PC-3 (cell line): ENCODE results near the gene TNFRSF12A. TPM values are rescaled to one million over a fixed set of nuclear protein-coding genes. Genes with fewer than 3 reads are reported as not detected.

Experiments
- ATAC-seq: fragments of 200-7000 bp; cut with Tn5 transposase; 2 replicates; pipeline ENCODE4 v1.9.1; 2020; ENCODE audit warnings: mild to moderate bottlenecking, moderate library complexity
- BruUV-seq: library from RNA; stranded (reverse); fragments of 400-500 nt; replicated peaks from 2 replicates; lab custom pipeline; 2021; lab: Mats Ljungman, UMichigan
- CTCF ChIA-PET: fragments of 300-600 bp; sonication (Branson Sonifier 250); formaldehyde crosslinking; loops from one replicate; lab custom pipeline; 2022; ENCODE audit warnings: antibody characterized with exemption; lab: Charles Lee
- POLR2A ChIA-PET: fragments of 300-600 bp; sonication (Branson Sonifier 250); formaldehyde crosslinking; loops from one replicate; lab custom pipeline; 2022; ENCODE audit warnings: antibody characterized with exemption; ENCODE audit not compliant: unreplicated experiment; lab: Charles Lee
- DNase-seq: peaks from one replicate; pipeline ENCODE4 v3.0.0-alpha.2; 2015
- H2AFZ ChIP-seq: fragments of 300-600 bp; sonication (generic); 2 replicates; pipeline ENCODE4 v1.6.0; 2016; ENCODE audit warnings: antibody characterized with exemption, low read length
- H3F3A ChIP-seq: fragments of 300-600 bp; sonication (generic); one replicate; pipeline ENCODE4 v1.6.0; 2017; ENCODE audit warnings: antibody characterized with exemption, low read length, control low read depth, mild to moderate bottlenecking; ENCODE audit not compliant: unreplicated experiment
- H3K27ac ChIP-seq: fragments of 300-600 bp; sonication (generic); 2 replicates; pipeline ENCODE4 v1.5.1; 2016; ENCODE audit warnings: mild to moderate bottlenecking, low read length
- H3K27me3 ChIP-seq: fragments of 300-600 bp; sonication (generic); 2 replicates; pipeline ENCODE4 v1.6.1; 2016; ENCODE audit warnings: low read length, mixed read lengths
- H3K36me3 ChIP-seq: fragments of 300-600 bp; sonication (generic); 2 replicates; pipeline ENCODE4 v1.6.1; 2016; ENCODE audit warnings: low read depth, mixed run types, low read length, mixed read lengths
- H3K4me1 ChIP-seq: fragments of 300-600 bp; sonication (generic); 2 replicates; pipeline ENCODE4 v1.5.1; 2016; ENCODE audit warnings: low read length; ENCODE audit not compliant: insufficient read depth
- H3K4me2 ChIP-seq: fragments of 300-600 bp; sonication (generic); 2 replicates; pipeline ENCODE4 v1.6.0; 2016; ENCODE audit warnings: low read length
- H3K4me3 ChIP-seq: fragments of 300-600 bp; sonication (generic); 2 replicates; pipeline ENCODE4 v1.5.1; 2016; ENCODE audit warnings: mild to moderate bottlenecking, low read length, mixed read lengths
- H3K79me2 ChIP-seq: fragments of 300-600 bp; sonication (generic); 2 replicates; pipeline ENCODE4 v1.6.1; 2017; ENCODE audit warnings: low read length, mixed read lengths
- H3K9ac ChIP-seq: fragments of 300-600 bp; sonication (generic); 2 replicates; pipeline ENCODE4 v1.6.0; 2016; ENCODE audit warnings: mild to moderate bottlenecking, low read length
- H3K9me2 ChIP-seq: fragments of 300-600 bp; sonication (generic); replicated peaks from 2 replicates; pipeline ENCODE4 v1.6.1; 2016; ENCODE audit warnings: mixed run types, low read length, mixed read lengths
- H3K9me3 ChIP-seq: fragments of 300-600 bp; sonication (generic); 2 replicates; pipeline ENCODE4 v1.6.1; 2016; ENCODE audit warnings: low read length, mixed read lengths
- H4K20me1 ChIP-seq: fragments of 300-600 bp; sonication (generic); 2 replicates; pipeline ENCODE4 v1.6.1; 2016; ENCODE audit warnings: low read length, mixed read lengths
- CTCF ChIP-seq: fragments of 300-600 bp; sonication (generic); conservative IDR thresholded peaks from 2 replicates; pipeline ENCODE4 v1.5.1; 2017; ENCODE audit warnings: antibody characterized with exemption, low read depth, mild to moderate bottlenecking, low read length
- EZH2 ChIP-seq: fragments of 300-600 bp; sonication (generic); IDR thresholded peaks from one replicate; pipeline ENCODE4 v1.6.1; 2017; ENCODE audit warnings: antibody characterized with exemption, mild to moderate bottlenecking, low read length; ENCODE audit not compliant: unreplicated experiment
- EZH2phosphoT487 ChIP-seq: fragments of 300-600 bp; sonication (generic); IDR thresholded peaks from 2 replicates; pipeline ENCODE4 v1.6.1; 2018; ENCODE audit warnings: mild to moderate bottlenecking, antibody characterized with exemption, low read length, borderline replicate concordance
- intact Hi-C: fragments of 100-400 bp; cut with micrococcal nuclease; formaldehyde crosslinking; loops from 2 replicates; pipeline ENCODE4 v1.9.0; 2023
- total RNA-seq: library from RNA; depleted of rRNA; stranded (reverse); fragments of >200 nt; gene quantifications from 2 replicates; pipeline ENCODE4 v1.2.3, GENCODE V29; 2014

The TNFRSF12A gene
- total RNA-seq, 1 experiment from 2014 or later: 713 TPM

- no peak overlapping the region for H3K27ac ChIP-seq
- CTCF ChIA-PET: interaction anchor here (0.6 to 1.2 kb wide), 9 partner anchors 8 to 1899 kb away, joined by 3 to 14 read pairs (median 3); partner anchors contain the start of gene TNFRSF12A
- peaks cover 27% of the 10 kb centered on the region for H3K4me1 ChIP-seq
- TF ChIP-seq EZH2: no peak
- peak; percentile 54 for TF ChIP-seq CTCF
- no peaks in the 10 kb centered on the region for H3K9me3 ChIP-seq
- intact Hi-C loops: loop anchor here (2.0 kb wide), 1 partner anchor 23 kb away; no protein-coding TSS in a partner anchor
- no peaks in the 10 kb centered on the region for H3K27me3 ChIP-seq
- H3K79me2 ChIP-seq: no peaks in the 10 kb centered on the region
- POLR2A ChIA-PET: interaction anchor here (0.5 to 1.2 kb wide), 3 partner anchors 8 to 134 kb away, joined by 3 to 11 read pairs (median 8); partner anchors contain the start of gene TNFRSF12A
- H3F3A ChIP-seq: no peaks in the 10 kb centered on the region
- H3K9me2 ChIP-seq: no peaks in the 10 kb centered on the region
- ATAC-seq (peak; percentile 29), DNase-seq (peak; percentile 90)
- H3K9ac ChIP-seq: no peak overlapping the region
- peak overlapping the region; percentile 68 for H3K4me2 ChIP-seq
- peak overlapping the region; percentile 37; the same call in 1 of the 2 replicates for H3K4me3 ChIP-seq
- no peak overlapping the region for H2AFZ ChIP-seq
- no TSS peak for BruUV-seq
- no peaks in the 10 kb centered on the region for H4K20me1 ChIP-seq
- no peaks in the 10 kb centered on the region for H3K36me3 ChIP-seq
These were observed 8.0 kb downstream of the TNFRSF12A start for GRCh38 chr16:3027983-3028715.

GRCh38 chr16:3028716-3029319, 8.7 kb downstream of the TNFRSF12A start:
- H3K27ac ChIP-seq: no peak overlapping the region
- POLR2A ChIA-PET: interaction anchor here (1.2 kb wide), 1 partner anchor 9 kb away, joined by 11 read pairs; the partner anchor contains the start of gene TNFRSF12A
- no peaks in the 10 kb centered on the region for H3F3A ChIP-seq
- no peak for TF ChIP-seq EZH2
- TF ChIP-seq EZH2phosphoT487: no peak
- no peak for TF ChIP-seq CTCF
- no peaks in the 10 kb centered on the region for H3K27me3 ChIP-seq
- no peaks in the 10 kb centered on the region for H3K36me3 ChIP-seq
- DNase-seq (no peak), ATAC-seq (no peak)
- H3K9ac ChIP-seq: no peak overlapping the region
- H3K79me2 ChIP-seq: no peaks in the 10 kb centered on the region
- intact Hi-C loops: loop anchor here (2.0 kb wide), 1 partner anchor 24 kb away; no protein-coding TSS in a partner anchor
- CTCF ChIA-PET: interaction anchor here (0.6 to 1.2 kb wide), 6 partner anchors 23 to 1898 kb away, joined by 3 to 14 read pairs (median 6); no protein-coding TSS in a partner anchor
- H3K9me3 ChIP-seq: no peaks in the 10 kb centered on the region
- H2AFZ ChIP-seq: no peak overlapping the region
- no peaks in the 10 kb centered on the region for H3K9me2 ChIP-seq
- no peaks in the 10 kb centered on the region for H4K20me1 ChIP-seq
- peaks cover 21% of the 10 kb centered on the region for H3K4me1 ChIP-seq
- H3K4me2 ChIP-seq: peak overlapping the region; percentile 19; the same call in 1 of the 2 replicates
- no TSS peak for BruUV-seq
- H3K4me3 ChIP-seq: no peak overlapping the region
